HG02852 (cell line): Measurements from ENCODE around the gene ABHD14A.

Experiments
- ATAC-seq: cut with Tn5 transposase; IDR thresholded peaks from one replicate; pipeline ENCODE4 v1.9.1; 2021; ENCODE audit warnings: mild to moderate bottlenecking, moderate library complexity; ENCODE audit not compliant: unreplicated experiment

ABHD14A gene

GRCh38 chr3:51955893-51956770, 18.7 kb upstream of the ABHD14A start:
- no peak for ATAC-seq

GRCh38 chr3:51957520-51958205, 17.2 kb upstream of the ABHD14A start:
- ATAC-seq = no peak

GRCh38 chr3:51958603-51959521, 16.0 kb upstream of the ABHD14A start:
- ATAC-seq = no peak

- ATAC-seq = no peak
Observed at GRCh38 chr3:51959651-51960050, 15.2 kb upstream of the ABHD14A start.

GRCh38 chr3:51960386-51960785, 14.5 kb upstream of the ABHD14A start:
- no peak for ATAC-seq

- no peak for ATAC-seq
Observed at GRCh38 chr3:51961011-51961410, 13.9 kb upstream of the ABHD14A start.

GRCh38 chr3:51961602-51962569, 13.0 kb upstream of the ABHD14A start:
- no peak for ATAC-seq

GRCh38 chr3:51962854-51963530, 11.9 kb upstream of the ABHD14A start:
- ATAC-seq = no peak

GRCh38 chr3:51963951-51964451, 10.9 kb upstream of the ABHD14A start:
- ATAC-seq = no peak

- no peak for ATAC-seq
Observed at GRCh38 chr3:51964521-51964920, 10.3 kb upstream of the ABHD14A start.

- ATAC-seq = no peak
Observed at GRCh38 chr3:51966016-51966415, 8.8 kb upstream of the ABHD14A start.

- no peak for ATAC-seq
Observed at GRCh38 chr3:51966486-51966885, 8.4 kb upstream of the ABHD14A start.

GRCh38 chr3:51966922-51967383, 7.9 kb upstream of the ABHD14A start:
- ATAC-seq = peak; percentile 53

GRCh38 chr3:51967384-51968169, 7.3 kb upstream of the ABHD14A start, which contains the start of gene PCBP4:
Gene PCBP4 (minus strand): TSS chr3:51967454. CDS start chr3:51961240, 6,214 bp downstream.
- ATAC-seq = peak; percentile 64

GRCh38 chr3:51968170-51968775, 6.6 kb upstream of the ABHD14A start:
- peak; percentile 7 for ATAC-seq

GRCh38 chr3:51968883-51969678, 5.8 kb upstream of the ABHD14A start:
- ATAC-seq = no peak

GRCh38 chr3:51969841-51970240, 5.0 kb upstream of the ABHD14A start:
- no peak for ATAC-seq
